ENCODE measurements around the gene OR2A42. TPM values are rescaled to one million over a fixed set of nuclear protein-coding genes. Genes with fewer than 3 reads are reported as not detected.
"Not testable (repeated sequence)": the region's sequence is repeated elsewhere in the genome, so short reads cannot be mapped to it uniquely, and the experiment has no call there.

The OR2A42 gene
- total RNA-seq, 1 experiment from 2014 or later = not detected

- H3K36me3 Mint-ChIP-seq (ENCODE audit: insufficient read depth in 1 of 3, low read depth in 3 of 3); H3K79me2 ChIP-seq (ENCODE audit: insufficient read depth, low read length); H3K9me3 Mint-ChIP-seq; DNase-seq; H3K4me1 Mint-ChIP-seq; H3K23ac ChIP-seq (ENCODE audit: insufficient read length, low read depth, low read length); H2AFZ ChIP-seq (ENCODE audit: low read length); H2BK5ac ChIP-seq (ENCODE audit: insufficient read length, low read length); H3T11ph ChIP-seq (ENCODE audit: low read length); H2BK120ac ChIP-seq (ENCODE audit: low read depth, low read length, poor library complexity, severe bottlenecking); H4K91ac ChIP-seq (ENCODE audit: insufficient read length, low read depth, low read length); H3K56ac ChIP-seq (ENCODE audit: insufficient read length, low read depth, low read length); H3K14ac ChIP-seq (ENCODE audit: insufficient read depth, low read length); H4K20me1 ChIP-seq (ENCODE audit: control insufficient read depth, insufficient read depth, insufficient read length); H3K18ac ChIP-seq (ENCODE audit: insufficient read length, low read depth, low read length); H3K27ac Mint-ChIP-seq; H2BK15ac ChIP-seq (ENCODE audit: low read depth, low read length); H3K9ac ChIP-seq (ENCODE audit: extremely low read depth, insufficient read length, low read length); H2AK5ac ChIP-seq (ENCODE audit: insufficient read length, low read length); H3K4ac ChIP-seq (ENCODE audit: low read depth, low read length); H3K27me3 ChIP-seq (ENCODE audit: insufficient read depth, low read length); H2BK20ac ChIP-seq (ENCODE audit: low read depth, low read length, poor library complexity, severe bottlenecking); H3K4me2 ChIP-seq (ENCODE audit: insufficient read depth, insufficient read length, low read length); H3K4me3 Mint-ChIP-seq; H3K79me1 ChIP-seq (ENCODE audit: insufficient read depth, low read depth, low read length, poor library complexity, severe bottlenecking); H3K23me2 ChIP-seq (ENCODE audit: insufficient read length, low read depth, low read length, poor library complexity, severe bottlenecking); H4K8ac ChIP-seq (replicated peaks; ENCODE audit: insufficient read length, low read depth, low read length); H4K5ac ChIP-seq (ENCODE audit: insufficient read length, low read depth, low read length); H3K9me3 ChIP-seq (ENCODE audit: control insufficient read depth, low read depth, low read length); H2BK12ac ChIP-seq (ENCODE audit: insufficient read length, low read depth, low read length); H3K27me3 Mint-ChIP-seq (ENCODE audit: low read depth); H3K27ac ChIP-seq (ENCODE audit: insufficient read length, low read depth, low read length); H3K4me1 ChIP-seq (ENCODE audit: insufficient read depth, low read length): not testable (repeated sequence)
- WGBS (ENCODE audit: extremely low coverage, insufficient read length, low lambda C conversion rate) = no CpG with 5 or more reads among the region's 2 CpGs
Measured at GRCh38 chr7:144245372-144245771, 6.0 kb upstream of the OR2A42 start.

GRCh38 chr7:144238530-144239082, 799 bp downstream of the OR2A42 start:
- not testable (repeated sequence) for H2AK5ac ChIP-seq (ENCODE audit: insufficient read length, low read length); H3K27ac Mint-ChIP-seq; H3K23me2 ChIP-seq (ENCODE audit: insufficient read length, low read depth, low read length, poor library complexity, severe bottlenecking); H3K79me1 ChIP-seq (ENCODE audit: insufficient read depth, low read depth, low read length, poor library complexity, severe bottlenecking); H3K79me2 ChIP-seq (ENCODE audit: insufficient read depth, low read length); H4K20me1 ChIP-seq (ENCODE audit: control insufficient read depth, insufficient read depth, insufficient read length); H4K91ac ChIP-seq (ENCODE audit: insufficient read length, low read depth, low read length); H2BK5ac ChIP-seq (ENCODE audit: insufficient read length, low read length); H3T11ph ChIP-seq (ENCODE audit: low read length); H2BK12ac ChIP-seq (ENCODE audit: insufficient read length, low read depth, low read length); H3K9me3 Mint-ChIP-seq; H3K4me3 Mint-ChIP-seq; H3K4ac ChIP-seq (ENCODE audit: low read depth, low read length); H4K8ac ChIP-seq (replicated peaks; ENCODE audit: insufficient read length, low read depth, low read length); H2AFZ ChIP-seq (ENCODE audit: low read length); H3K4me2 ChIP-seq (ENCODE audit: insufficient read depth, insufficient read length, low read length); H2BK15ac ChIP-seq (ENCODE audit: low read depth, low read length); H3K27me3 Mint-ChIP-seq (ENCODE audit: low read depth); H3K27me3 ChIP-seq (ENCODE audit: insufficient read depth, low read length); H3K9ac ChIP-seq (ENCODE audit: extremely low read depth, insufficient read length, low read length); H3K4me1 Mint-ChIP-seq; H3K4me1 ChIP-seq (ENCODE audit: insufficient read depth, low read length); H3K56ac ChIP-seq (ENCODE audit: insufficient read length, low read depth, low read length); H3K14ac ChIP-seq (ENCODE audit: insufficient read depth, low read length); H2BK20ac ChIP-seq (ENCODE audit: low read depth, low read length, poor library complexity, severe bottlenecking); H3K9me3 ChIP-seq (ENCODE audit: control insufficient read depth, low read depth, low read length); H3K27ac ChIP-seq (ENCODE audit: insufficient read length, low read depth, low read length); H3K23ac ChIP-seq (ENCODE audit: insufficient read length, low read depth, low read length); H3K18ac ChIP-seq (ENCODE audit: insufficient read length, low read depth, low read length); H2BK120ac ChIP-seq (ENCODE audit: low read depth, low read length, poor library complexity, severe bottlenecking); H4K5ac ChIP-seq (ENCODE audit: insufficient read length, low read depth, low read length); H3K36me3 Mint-ChIP-seq (ENCODE audit: insufficient read depth in 1 of 3, low read depth in 3 of 3)
- no CpG with 5 or more reads among the region's 2 CpGs for WGBS (ENCODE audit: extremely low coverage, insufficient read length, low lambda C conversion rate)
- DNase-seq = peak; percentile 30
